GM13977 (cell line): Measurements from ENCODE around the gene DHX29.

ENCODE experiments used
- DNase-seq: peaks from one replicate; pipeline ENCODE4 v3.0.0; 2012; ENCODE audit warnings: low spot score
- CTCF ChIP-seq: IDR thresholded peaks from 2 replicates; pipeline ENCODE4 v1.5.1; 2012; ENCODE audit warnings: mild to moderate bottlenecking, control low read depth; ENCODE audit not compliant: insufficient read depth; ENCODE audit errors: extremely low read depth, missing control alignments
- in situ Hi-C: fragments of 300-500 bp; cut with MboI; formaldehyde crosslinking; loops from one replicate; pipeline ENCODE4 v1.12.0; 2022; ENCODE audit warnings: low sequenced_read_pairs, low pct_unique_long_range_greater_than_20kb, mixed read lengths, inconsistent platforms; ENCODE audit not compliant: unreplicated experiment

Gene DHX29

GRCh38 chr5:55307383-55308253 lies at the start of gene DHX29, which contains the start of gene MTREX:
TSS of gene DHX29 (minus strand) at chr5:55307694. CDS start at chr5:55307573, 121 bp downstream.
TSS of gene MTREX (plus strand) at chr5:55307989. CDS start at chr5:55308014, 25 bp downstream.
- no peak for TF ChIP-seq CTCF
- in situ Hi-C loops = no loop called here
- DNase-seq = peak; percentile 85

- in situ Hi-C loops = no loop called here
- no peak for DNase-seq
- TF ChIP-seq CTCF = no peak
Measured at GRCh38 chr5:55356896-55357295, 49.4 kb upstream of the DHX29 start.

GRCh38 chr5:55350754-55351153 lies 43.3 kb upstream of the DHX29 start:
- DNase-seq = no peak
- no peak for TF ChIP-seq CTCF
- in situ Hi-C loops = no loop called here

GRCh38 chr5:55347786-55348185 lies 40.3 kb upstream of the DHX29 start:
- in situ Hi-C loops = loop anchor here (10.0 kb wide), 1 partner anchor 337 kb away; no protein-coding TSS in a partner anchor
- DNase-seq = no peak
- no peak for TF ChIP-seq CTCF

- no peak for TF ChIP-seq CTCF
- in situ Hi-C loops = loop anchor here (10.0 kb wide), 1 partner anchor 339 kb away; no protein-coding TSS in a partner anchor
- no peak for DNase-seq
Measured at GRCh38 chr5:55345327-55345726, 37.8 kb upstream of the DHX29 start.

- no peak for DNase-seq
- peak; percentile 83 for TF ChIP-seq CTCF
- in situ Hi-C loops = loop anchor here (10.0 kb wide), 1 partner anchor 340 kb away; no protein-coding TSS in a partner anchor
Measured at GRCh38 chr5:55344392-55344992, 37.0 kb upstream of the DHX29 start.
